Kidney (tissue), 14 donors: ENCODE results near the gene MOXD1. TPM values are rescaled to one million over a fixed set of nuclear protein-coding genes. Genes with fewer than 3 reads are reported as not detected.

Source experiments
- DNase-seq, 5 donors: peaks; one replicate each; pipeline ENCODE4 v3.0.0-alpha.2; 2013 to 2020
- FAIRE-seq: peaks from 2 replicates; lab custom pipeline; 2012; peaks lifted over from hg19 to GRCh38; lab: Jason Lieb, UNC
- H3K27ac ChIP-seq, 2 donors: one replicate each; pipeline ENCODE4 v1.7.0; 2013; ENCODE audit warnings: low read depth in 2 of 2, low read length in 2 of 2, inconsistent platforms in 1 of 2
- H3K27me3 ChIP-seq: one replicate; pipeline ENCODE4 v1.7.1; 2013; ENCODE audit warnings: low read length, inconsistent platforms; ENCODE audit not compliant: control insufficient read depth, insufficient read depth
- H3K36me3 ChIP-seq, 3 donors: one replicate each; pipeline versions ENCODE4 v1.7.0 to v1.7.1; 2013; ENCODE audit warnings: low read length in 3 of 3, control low read depth in 1 of 3, inconsistent platforms in 1 of 3; ENCODE audit not compliant: insufficient read depth in 3 of 3, control insufficient read depth in 2 of 3
- H3K4me1 ChIP-seq, 3 donors: one replicate each; pipeline versions ENCODE4 v1.7.0 to v1.7.1; 2013; ENCODE audit warnings: low read length in 3 of 3, inconsistent platforms in 1 of 3, low read depth in 1 of 3; ENCODE audit not compliant: control insufficient read depth in 2 of 3, insufficient read depth in 2 of 3
- H3K4me3 ChIP-seq, 3 donors: one replicate each; pipeline versions ENCODE4 v1.7.0 to v1.8.1; 2013; ENCODE audit warnings: low read length in 3 of 3, control low read depth in 1 of 3, inconsistent platforms in 1 of 3
- H3K9ac ChIP-seq, 3 donors: one replicate each; pipeline versions ENCODE4 v1.7.0 to v1.7.1; 2013; ENCODE audit warnings: low read length in 3 of 3, control low read depth in 1 of 3, inconsistent platforms in 1 of 3
- H3K9me3 ChIP-seq, 3 donors: one replicate each; pipeline versions ENCODE4 v1.7.0 to v1.7.1; 2013; ENCODE audit warnings: low read length in 3 of 3, control low read depth in 1 of 3, inconsistent platforms in 1 of 3; ENCODE audit not compliant: control insufficient read depth in 2 of 3, insufficient read depth in 1 of 3
- CTCF ChIP-seq: IDR thresholded peaks from 3 replicates; pipeline ENCODE4 v1.5.1; 2012; ENCODE audit warnings: mild to moderate bottlenecking, moderate library complexity, borderline replicate concordance; ENCODE audit not compliant: insufficient read depth; ENCODE audit errors: extremely low read depth
- intact Hi-C: fragments of 100-400 bp; cut with DNase I; formaldehyde crosslinking; loops from one replicate; pipeline ENCODE4 v1.11.1; 2022
- polyA plus RNA-seq: library from polyadenylated mRNA; stranded (reverse); fragments of 350-450 nt; fragmentation: Illumina TruSeq; extraction: RNeasy Lipid Tissue Mini Kit (QIAGEN cat#74804); gene quantifications from one replicate; pipeline ENCODE4 v1.2.3, GENCODE V29; 2014; ENCODE audit warnings: low read depth, low replicate concordance; ENCODE audit not compliant: insufficient read depth
- total RNA-seq: library from RNA; stranded (reverse); fragmentation: NEBNext Ultra II Directional; extraction: Animal tissue kit (Norgen Biotek cat#: 25700); gene quantifications from one replicate; pipeline ENCODE4 v1.2.1, GENCODE V29; 2021
- donor health status: control.
- donor health status: control.
- donor health status: control.
- donor health status: control.
- donor health status: control.
- donor health status: DM: yes; HTN: yes; CAD: no.
- donor health status: Normal renal cell carcinoma (clear cell type).

Gene MOXD1
- total and polyA plus RNA-seq, 2 donors from 2014 or later, result 11.6 to 35.9 TPM

GRCh38 chr6:132365281-132365907, 35.9 kb downstream of the MOXD1 start:
- intact Hi-C loops, result no loop called here
- DNase-seq, result peak in 3 of 5 donors; percentile 34 to 87 (median 85)
- H3K27ac ChIP-seq, result peak overlapping the region in 1 of 2 donors; percentile 10

GRCh38 chr6:132364306-132365074, 36.8 kb downstream of the MOXD1 start:
- H3K4me1 ChIP-seq, result peaks cover 0 to 4% (median 0%) of the 10 kb centered on the region in 3 donors
- peak in 1 of 5 donors; percentile 58 for DNase-seq
- H3K9ac ChIP-seq, result no peak overlapping the region
- H3K9me3 ChIP-seq, result no peaks in the 10 kb centered on the region
- intact Hi-C loops, result no loop called here
- no peak overlapping the region for H3K27ac ChIP-seq
- H3K4me3 ChIP-seq, result no peak overlapping the region
- H3K27me3 ChIP-seq, result no peaks in the 10 kb centered on the region
- no peak for FAIRE-seq
- no peak for TF ChIP-seq CTCF
- no peaks in the 10 kb centered on the region for H3K36me3 ChIP-seq

More at GRCh38 chr6:132365281-132365907, 35.9 kb downstream of the MOXD1 start:
- no peaks in the 10 kb centered on the region for H3K27me3 ChIP-seq
- no peak overlapping the region for H3K9ac ChIP-seq
- FAIRE-seq, result no peak
- H3K4me1 ChIP-seq, result peaks cover 0 to 4% (median 0%) of the 10 kb centered on the region in 3 donors
- no peak for TF ChIP-seq CTCF
- no peak overlapping the region for H3K4me3 ChIP-seq
- H3K36me3 ChIP-seq, result no peaks in the 10 kb centered on the region
- no peaks in the 10 kb centered on the region for H3K9me3 ChIP-seq

- FAIRE-seq, result no peak
- peak in 2 of 5 donors; percentile 52 to 74 for DNase-seq
- H3K36me3 ChIP-seq, result no peaks in the 10 kb centered on the region
- intact Hi-C loops, result no loop called here
- no peak overlapping the region for H3K9ac ChIP-seq
- H3K27me3 ChIP-seq, result no peaks in the 10 kb centered on the region
- TF ChIP-seq CTCF, result no peak
- H3K4me1 ChIP-seq, result peaks cover 0 to 6% (median 0%) of the 10 kb centered on the region in 3 donors
- H3K9me3 ChIP-seq, result no peaks in the 10 kb centered on the region
- no peak overlapping the region for H3K27ac ChIP-seq
- no peak overlapping the region for H3K4me3 ChIP-seq
Observed at GRCh38 chr6:132362442-132363185, 38.7 kb downstream of the MOXD1 start.
